Neural cell (in vitro differentiated cells): ENCODE measurements around the gene GPR22.

Experiments
- EP300 ChIP-seq: fragments of 450-650 bp; conservative IDR thresholded peaks from 2 replicates; pipeline ENCODE4 v1.6.1; 2014; ENCODE audit warnings: antibody characterized with exemption, mild to moderate bottlenecking, moderate library complexity; ENCODE audit not compliant: poor library complexity, severe bottlenecking
- EZH2 ChIP-seq: fragments of 200-600, 300-800 bp; shearing (Covaris generic), sonication (generic); IDR thresholded peaks from 2 replicates; pipeline ENCODE4 v1.6.1; 2014; ENCODE audit warnings: antibody characterized with exemption, low read length, borderline replicate concordance, mild to moderate bottlenecking; ENCODE audit not compliant: insufficient read depth, poor library complexity, severe bottlenecking
- MXI1 ChIP-seq: fragments of 450-650 bp; conservative IDR thresholded peaks from 2 replicates; pipeline ENCODE4 v1.6.1; 2014; ENCODE audit warnings: antibody characterized with exemption, mild to moderate bottlenecking; ENCODE audit not compliant: poor library complexity, severe bottlenecking
- POLR2AphosphoS5 ChIP-seq: IDR thresholded peaks from 2 replicates; pipeline ENCODE4 v1.6.1; 2012
- RAD21 ChIP-seq: fragments of 450-650 bp; conservative IDR thresholded peaks from 2 replicates; pipeline ENCODE4 v1.6.1; 2014; ENCODE audit warnings: antibody characterized with exemption, mild to moderate bottlenecking, moderate library complexity
- SMC3 ChIP-seq: fragments of 450-650 bp; conservative IDR thresholded peaks from 2 replicates; pipeline ENCODE4 v1.6.1; 2014; ENCODE audit warnings: antibody characterized with exemption, mild to moderate bottlenecking, moderate library complexity; ENCODE audit not compliant: poor library complexity
- TAF1 ChIP-seq: IDR thresholded peaks from 2 replicates; pipeline ENCODE4 v1.6.1; 2012; ENCODE audit warnings: low read depth
- TF ChIP-seq, protein P1 (sequence below): fragments of 450-650 bp; IDR thresholded peaks from 2 replicates; pipeline ENCODE4 v1.5.1; 2014; ENCODE audit warnings: antibody characterized with exemption, mild to moderate bottlenecking, moderate library complexity; ENCODE audit not compliant: poor library complexity, severe bottlenecking
- TF ChIP-seq, protein P2 (sequence below): IDR thresholded peaks from 2 replicates; pipeline ENCODE4 v1.6.1; 2012; ENCODE audit warnings: borderline replicate concordance

DNA sequence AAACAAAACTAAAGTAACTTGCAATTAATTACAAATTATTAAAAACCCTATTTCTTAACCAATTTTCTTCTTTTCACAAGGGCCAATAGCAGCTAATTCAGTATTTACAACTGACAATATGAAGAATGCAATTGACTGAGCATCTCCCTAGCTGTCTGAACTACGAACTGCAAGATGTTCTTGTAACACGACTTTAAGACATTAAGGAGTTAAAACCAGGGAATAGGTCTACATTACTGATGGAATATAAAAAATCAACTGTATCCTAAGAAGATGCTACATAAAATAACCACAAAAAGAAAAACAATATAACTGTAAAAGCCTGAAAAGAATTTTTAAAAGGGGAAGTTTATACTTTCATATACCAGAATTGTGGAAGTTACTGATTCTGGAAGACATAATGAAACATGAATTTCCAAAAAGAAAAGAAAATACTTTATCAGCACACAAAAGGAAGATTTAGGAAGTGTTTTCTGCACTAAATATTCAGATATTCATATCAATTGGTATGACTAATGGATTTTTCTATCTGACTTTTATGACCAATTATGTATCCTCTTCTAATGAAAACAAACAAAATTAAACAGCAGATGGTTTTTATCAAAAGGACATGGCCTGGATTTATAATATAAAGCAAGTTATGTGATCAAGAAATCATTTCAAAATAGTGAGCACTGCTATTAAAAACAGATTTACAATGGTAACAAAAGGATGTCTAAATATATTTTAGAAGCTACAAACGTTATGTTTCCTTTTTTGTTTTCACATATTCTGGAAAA is 1.6 kb downstream of the GPR22 start:
- TF ChIP-seq, protein P1, sequence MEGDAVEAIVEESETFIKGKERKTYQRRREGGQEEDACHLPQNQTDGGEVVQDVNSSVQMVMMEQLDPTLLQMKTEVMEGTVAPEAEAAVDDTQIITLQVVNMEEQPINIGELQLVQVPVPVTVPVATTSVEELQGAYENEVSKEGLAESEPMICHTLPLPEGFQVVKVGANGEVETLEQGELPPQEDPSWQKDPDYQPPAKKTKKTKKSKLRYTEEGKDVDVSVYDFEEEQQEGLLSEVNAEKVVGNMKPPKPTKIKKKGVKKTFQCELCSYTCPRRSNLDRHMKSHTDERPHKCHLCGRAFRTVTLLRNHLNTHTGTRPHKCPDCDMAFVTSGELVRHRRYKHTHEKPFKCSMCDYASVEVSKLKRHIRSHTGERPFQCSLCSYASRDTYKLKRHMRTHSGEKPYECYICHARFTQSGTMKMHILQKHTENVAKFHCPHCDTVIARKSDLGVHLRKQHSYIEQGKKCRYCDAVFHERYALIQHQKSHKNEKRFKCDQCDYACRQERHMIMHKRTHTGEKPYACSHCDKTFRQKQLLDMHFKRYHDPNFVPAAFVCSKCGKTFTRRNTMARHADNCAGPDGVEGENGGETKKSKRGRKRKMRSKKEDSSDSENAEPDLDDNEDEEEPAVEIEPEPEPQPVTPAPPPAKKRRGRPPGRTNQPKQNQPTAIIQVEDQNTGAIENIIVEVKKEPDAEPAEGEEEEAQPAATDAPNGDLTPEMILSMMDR: no peak
- TF ChIP-seq POLR2AphosphoS5: no peak
- no peak for TF ChIP-seq EP300
- TF ChIP-seq, protein P2, sequence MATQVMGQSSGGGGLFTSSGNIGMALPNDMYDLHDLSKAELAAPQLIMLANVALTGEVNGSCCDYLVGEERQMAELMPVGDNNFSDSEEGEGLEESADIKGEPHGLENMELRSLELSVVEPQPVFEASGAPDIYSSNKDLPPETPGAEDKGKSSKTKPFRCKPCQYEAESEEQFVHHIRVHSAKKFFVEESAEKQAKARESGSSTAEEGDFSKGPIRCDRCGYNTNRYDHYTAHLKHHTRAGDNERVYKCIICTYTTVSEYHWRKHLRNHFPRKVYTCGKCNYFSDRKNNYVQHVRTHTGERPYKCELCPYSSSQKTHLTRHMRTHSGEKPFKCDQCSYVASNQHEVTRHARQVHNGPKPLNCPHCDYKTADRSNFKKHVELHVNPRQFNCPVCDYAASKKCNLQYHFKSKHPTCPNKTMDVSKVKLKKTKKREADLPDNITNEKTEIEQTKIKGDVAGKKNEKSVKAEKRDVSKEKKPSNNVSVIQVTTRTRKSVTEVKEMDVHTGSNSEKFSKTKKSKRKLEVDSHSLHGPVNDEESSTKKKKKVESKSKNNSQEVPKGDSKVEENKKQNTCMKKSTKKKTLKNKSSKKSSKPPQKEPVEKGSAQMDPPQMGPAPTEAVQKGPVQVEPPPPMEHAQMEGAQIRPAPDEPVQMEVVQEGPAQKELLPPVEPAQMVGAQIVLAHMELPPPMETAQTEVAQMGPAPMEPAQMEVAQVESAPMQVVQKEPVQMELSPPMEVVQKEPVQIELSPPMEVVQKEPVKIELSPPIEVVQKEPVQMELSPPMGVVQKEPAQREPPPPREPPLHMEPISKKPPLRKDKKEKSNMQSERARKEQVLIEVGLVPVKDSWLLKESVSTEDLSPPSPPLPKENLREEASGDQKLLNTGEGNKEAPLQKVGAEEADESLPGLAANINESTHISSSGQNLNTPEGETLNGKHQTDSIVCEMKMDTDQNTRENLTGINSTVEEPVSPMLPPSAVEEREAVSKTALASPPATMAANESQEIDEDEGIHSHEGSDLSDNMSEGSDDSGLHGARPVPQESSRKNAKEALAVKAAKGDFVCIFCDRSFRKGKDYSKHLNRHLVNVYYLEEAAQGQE: no peak
- no peak for TF ChIP-seq EZH2
- no peak for TF ChIP-seq RAD21
- no peak for TF ChIP-seq TAF1
- TF ChIP-seq SMC3: no peak
- no peak for TF ChIP-seq MXI1
